ENCODE measurements around the gene B4GALT2.

B4GALT2 gene

DNA sequence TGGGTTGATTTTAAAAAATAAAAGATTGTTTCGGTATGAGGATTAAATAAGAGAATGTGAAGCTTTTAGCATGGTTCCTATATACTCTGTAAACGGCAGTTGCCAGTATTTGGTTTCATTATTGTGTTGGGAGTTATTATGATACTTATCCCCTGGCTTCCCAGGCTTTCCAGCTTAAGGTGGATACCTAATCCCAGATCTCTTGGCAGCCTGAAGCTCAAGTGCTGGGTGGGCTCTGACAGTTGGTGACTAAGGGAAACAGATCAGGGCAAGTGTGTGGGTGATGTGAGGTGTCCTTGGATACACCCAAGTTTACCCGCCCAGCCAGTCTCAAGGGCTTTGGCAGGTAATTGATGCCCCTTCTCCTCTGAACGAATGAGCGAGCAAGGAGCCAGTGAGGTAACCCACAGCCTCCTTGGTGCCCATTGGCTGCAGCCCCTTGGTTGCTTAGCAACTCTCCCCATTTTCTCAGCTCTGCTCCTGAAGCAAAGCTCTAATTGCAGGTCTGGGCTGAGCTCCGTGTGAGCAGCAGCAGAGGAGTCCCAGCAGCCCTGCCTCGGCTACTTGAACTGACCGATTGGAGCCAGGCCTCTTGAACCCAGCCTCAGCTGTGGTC, 26.2 kb upstream of the B4GALT2 start:
- no peak overlapping the region for H3K4me3 ChIP-seq (replicated peaks in 1 of 2; ENCODE audit: low read depth in 2 of 2, low read length in 2 of 2)
- no peak for DNase-seq (ENCODE audit: low read depth in 2 of 2)
- TF ChIP-seq CTCF (IDR thresholded peaks at IDR 0.05; ENCODE audit: low read depth, low read length) = no peak

GRCh38 chr1:43953361-43953760, 25.6 kb upstream of the B4GALT2 start:
- DNase-seq (ENCODE audit: low read depth in 2 of 2) = no peak
- H3K4me3 ChIP-seq (replicated peaks in 1 of 2; ENCODE audit: low read depth in 2 of 2, low read length in 2 of 2) = no peak overlapping the region
- no peak for TF ChIP-seq CTCF (IDR thresholded peaks at IDR 0.05; ENCODE audit: low read depth, low read length)

GRCh38 chr1:43954036-43954435, 25.0 kb upstream of the B4GALT2 start:
- TF ChIP-seq CTCF (IDR thresholded peaks at IDR 0.05; ENCODE audit: low read depth, low read length) = no peak
- no peak for DNase-seq (ENCODE audit: low read depth in 2 of 2)
- no peak overlapping the region for H3K4me3 ChIP-seq (replicated peaks in 1 of 2; ENCODE audit: low read depth in 2 of 2, low read length in 2 of 2)

- DNase-seq (ENCODE audit: low read depth in 2 of 2) = no peak
- no peak overlapping the region for H3K4me3 ChIP-seq (replicated peaks in 1 of 2; ENCODE audit: low read depth in 2 of 2, low read length in 2 of 2)
- no peak for TF ChIP-seq CTCF (IDR thresholded peaks at IDR 0.05; ENCODE audit: low read depth, low read length)
These were observed 22.8 kb upstream of the B4GALT2 start for GRCh38 chr1:43956234-43956633.

GRCh38 chr1:43957407-43958040, 21.5 kb upstream of the B4GALT2 start:
- TF ChIP-seq CTCF (IDR thresholded peaks at IDR 0.05; ENCODE audit: low read depth, low read length) = no peak
- no peak for DNase-seq (ENCODE audit: low read depth in 2 of 2)
- H3K4me3 ChIP-seq (replicated peaks in 1 of 2; ENCODE audit: low read depth in 2 of 2, low read length in 2 of 2) = no peak overlapping the region

GRCh38 chr1:43958351-43959255, 20.4 kb upstream of the B4GALT2 start:
- no peak for DNase-seq (ENCODE audit: low read depth in 2 of 2)
- no peak overlapping the region for H3K4me3 ChIP-seq (replicated peaks in 1 of 2; ENCODE audit: low read depth in 2 of 2, low read length in 2 of 2)
- no peak for TF ChIP-seq CTCF (IDR thresholded peaks at IDR 0.05; ENCODE audit: low read depth, low read length)

Measured in cardiac fibroblast (primary cell).